SU-DHL-6 (cell line): Measurements from ENCODE around the gene RNF212.

Experiments
- EZH2phosphoT487 ChIP-seq: fragments of 200-600 bp; sonication (generic), shearing (Covaris generic); conservative IDR thresholded peaks from 2 replicates; pipeline ENCODE4 v1.6.1; 2018; ENCODE audit warnings: mild to moderate bottlenecking, antibody characterized with exemption, low read length, moderate library complexity, mixed read lengths
- TF ChIP-seq, protein P1 (sequence below): fragments of 200-600 bp; sonication (generic); IDR thresholded peaks from one replicate; pipeline ENCODE4 v1.5.1; 2017; ENCODE audit warnings: antibody characterized with exemption, mild to moderate bottlenecking, low read length, moderate library complexity; ENCODE audit not compliant: insufficient read depth, poor library complexity, severe bottlenecking

DNA sequence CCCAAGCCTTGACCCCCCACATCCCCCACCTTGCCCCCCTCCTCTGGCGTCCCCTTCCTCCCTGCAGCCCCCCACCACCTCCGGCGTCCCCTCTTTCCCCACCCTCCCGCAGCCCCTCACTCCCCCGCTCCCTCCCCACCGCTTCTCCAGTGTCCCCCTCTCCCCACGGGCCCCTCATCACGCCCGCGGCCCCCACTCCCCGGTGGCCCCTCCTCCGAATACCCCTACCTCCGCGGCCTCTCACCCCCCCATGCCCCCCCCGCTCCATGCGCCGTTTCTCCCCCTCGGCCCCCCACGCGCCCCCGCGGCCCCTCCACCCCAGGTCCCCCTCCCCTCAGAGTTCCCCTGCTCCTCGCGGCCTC, 562 bp downstream of the RNF212 start:
- TF ChIP-seq, protein P1, sequence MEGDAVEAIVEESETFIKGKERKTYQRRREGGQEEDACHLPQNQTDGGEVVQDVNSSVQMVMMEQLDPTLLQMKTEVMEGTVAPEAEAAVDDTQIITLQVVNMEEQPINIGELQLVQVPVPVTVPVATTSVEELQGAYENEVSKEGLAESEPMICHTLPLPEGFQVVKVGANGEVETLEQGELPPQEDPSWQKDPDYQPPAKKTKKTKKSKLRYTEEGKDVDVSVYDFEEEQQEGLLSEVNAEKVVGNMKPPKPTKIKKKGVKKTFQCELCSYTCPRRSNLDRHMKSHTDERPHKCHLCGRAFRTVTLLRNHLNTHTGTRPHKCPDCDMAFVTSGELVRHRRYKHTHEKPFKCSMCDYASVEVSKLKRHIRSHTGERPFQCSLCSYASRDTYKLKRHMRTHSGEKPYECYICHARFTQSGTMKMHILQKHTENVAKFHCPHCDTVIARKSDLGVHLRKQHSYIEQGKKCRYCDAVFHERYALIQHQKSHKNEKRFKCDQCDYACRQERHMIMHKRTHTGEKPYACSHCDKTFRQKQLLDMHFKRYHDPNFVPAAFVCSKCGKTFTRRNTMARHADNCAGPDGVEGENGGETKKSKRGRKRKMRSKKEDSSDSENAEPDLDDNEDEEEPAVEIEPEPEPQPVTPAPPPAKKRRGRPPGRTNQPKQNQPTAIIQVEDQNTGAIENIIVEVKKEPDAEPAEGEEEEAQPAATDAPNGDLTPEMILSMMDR: no peak
- TF ChIP-seq EZH2phosphoT487: no peak
